Endothelial cell of umbilical vein (primary cell): ENCODE results near the gene KRT79.

Experiments
- EZH2 ChIP-seq: IDR thresholded peaks from 2 replicates; pipeline ENCODE4 v1.6.1; 2012; ENCODE audit warnings: borderline replicate concordance, low read depth, mild to moderate bottlenecking, moderate library complexity, low read length, inconsistent platforms; ENCODE audit not compliant: severe bottlenecking
- POLR2A ChIP-seq: IDR thresholded peaks from 2 replicates; pipeline ENCODE4 v1.6.1; 2012; ENCODE audit warnings: low read depth, mild to moderate bottlenecking, control low read depth, low read length

GRCh38 chr12:52802442-52802841 is 31.7 kb downstream of the KRT79 start:
- TF ChIP-seq EZH2 (no peak), POLR2A (no peak)
